CD14-positive monocyte (primary cell): ENCODE results near the gene ITGB2. TPM values are rescaled to one million over a fixed set of nuclear protein-coding genes. Genes with fewer than 3 reads are reported as not detected.
A peak's percentile ranks its signal among the peaks of the same experiment; 100 is the strongest.

Experiments
- DNase-seq, 3 donors: peaks; one replicate each; pipeline ENCODE4 v3.0.0-alpha.2; 2011 to 2022
- H2AFZ ChIP-seq: 2 replicates; pipeline ENCODE4 v1.6.0; 2012; ENCODE audit warnings: mild to moderate bottlenecking, low read depth, low read length, inconsistent platforms; ENCODE audit not compliant: insufficient read depth, poor library complexity, severe bottlenecking
- H3K27ac ChIP-seq, 2 donors: 1 replicate in 1 of 2; 2 replicates in 1 of 2; pipeline ENCODE4 v1.5.1; 2012 to 2013; ENCODE audit warnings: low read length in 2 of 2, control low read depth in 1 of 2, inconsistent platforms in 1 of 2, low read depth in 1 of 2, mild to moderate bottlenecking in 1 of 2
- H3K27me3 ChIP-seq, 2 donors: one replicate each; pipeline versions ENCODE4 v1.6.0 to v1.6.1; 2011 to 2013; ENCODE audit warnings: low read length in 2 of 2; ENCODE audit not compliant: control insufficient read depth in 2 of 2, insufficient read depth in 2 of 2
- H3K36me3 ChIP-seq, 2 donors: replicated peaks in 1 of 2; 1 replicate in 1 of 2; 2 replicates in 1 of 2; pipeline versions ENCODE4 v1.5.1 to v1.6.1; 2012 to 2013; ENCODE audit warnings: low read length in 2 of 2, control low read depth in 1 of 2, inconsistent platforms in 1 of 2, mild to moderate bottlenecking in 1 of 2; ENCODE audit not compliant: insufficient read depth in 2 of 2, control insufficient read depth in 1 of 2
- H3K4me1 ChIP-seq, 2 donors: 1 replicate in 1 of 2; 2 replicates in 1 of 2; pipeline versions ENCODE4 v1.5.1 to v1.6.1; 2012 to 2013; ENCODE audit warnings: low read length in 2 of 2, control low read depth in 1 of 2, inconsistent platforms in 1 of 2, mild to moderate bottlenecking in 1 of 2, moderate library complexity in 1 of 2; ENCODE audit not compliant: insufficient read depth in 2 of 2, control insufficient read depth in 1 of 2
- H3K4me2 ChIP-seq: replicated peaks from 2 replicates; pipeline ENCODE3; 2012; ENCODE audit warnings: low read length, moderate library complexity, mild to moderate bottlenecking; ENCODE audit not compliant: poor library complexity, severe bottlenecking; ENCODE audit errors: extremely low read depth
- H3K4me3 ChIP-seq, 3 experiments: fragments of 200-600 bp in 1 of 3; sonication (generic) in 1 of 3; replicated peaks in 1 of 3; 1 replicate in 2 of 3; 2 replicates in 1 of 3; pipeline ENCODE4 v1.5.1; 2011 to 2013; ENCODE audit warnings: low read length in 3 of 3, mild to moderate bottlenecking in 3 of 3, control low read depth in 2 of 3, low read depth in 2 of 3, inconsistent platforms in 1 of 3, moderate library complexity in 1 of 3
- H3K79me2 ChIP-seq: 2 replicates; pipeline ENCODE4 v1.6.0; 2012; ENCODE audit warnings: mild to moderate bottlenecking, control low read depth, inconsistent platforms, low read length, moderate library complexity; ENCODE audit not compliant: insufficient read depth
- H3K9ac ChIP-seq: 2 replicates; pipeline ENCODE4 v1.6.0; 2017; ENCODE audit warnings: low read length, mild to moderate bottlenecking; ENCODE audit not compliant: insufficient read depth, poor library complexity, severe bottlenecking
- H3K9me3 ChIP-seq, 2 donors: replicated peaks in 1 of 2; 1 replicate in 1 of 2; 2 replicates in 1 of 2; pipeline versions ENCODE4 v1.5.1 to v1.6.1; 2012 to 2013; ENCODE audit warnings: low read length in 2 of 2, control low read depth in 1 of 2; ENCODE audit not compliant: control insufficient read depth in 1 of 2, insufficient read depth in 1 of 2
- H4K20me1 ChIP-seq: 2 replicates; pipeline ENCODE4 v1.6.0; 2012; ENCODE audit warnings: mild to moderate bottlenecking, low read length, control low read depth, moderate library complexity; ENCODE audit not compliant: insufficient read depth
- H3K27ac Mint-ChIP-seq, 7 donors: one replicate each; pipeline ENCODE4 v1.8.0; 2020; ENCODE audit warnings: mild to moderate bottlenecking in 7 of 7, mixed read lengths in 7 of 7, moderate library complexity in 6 of 7, inconsistent platforms in 2 of 7
- H3K27me3 Mint-ChIP-seq, 3 donors: one replicate each; pipeline ENCODE4 v1.8.0; 2021 to 2022; ENCODE audit warnings: low read depth in 3 of 3, mild to moderate bottlenecking in 3 of 3, mixed read lengths in 3 of 3, moderate library complexity in 3 of 3, inconsistent platforms in 1 of 3
- H3K36me3 Mint-ChIP-seq, 2 donors: one replicate each; pipeline ENCODE4 v1.8.0; 2020; ENCODE audit warnings: mixed read lengths in 2 of 2, inconsistent platforms in 1 of 2, mild to moderate bottlenecking in 1 of 2
- H3K4me1 Mint-ChIP-seq: one replicate; pipeline ENCODE4 v1.8.0; 2020; ENCODE audit warnings: mild to moderate bottlenecking, mixed read lengths
- H3K4me3 Mint-ChIP-seq, 2 donors: one replicate each; pipeline ENCODE4 v1.8.0; 2020; ENCODE audit warnings: mild to moderate bottlenecking in 2 of 2, mixed read lengths in 2 of 2, moderate library complexity in 1 of 2
- H3K9me3 Mint-ChIP-seq, 7 donors: one replicate each; pipeline ENCODE4 v1.8.0; 2020 to 2022; ENCODE audit warnings: mixed read lengths in 7 of 7, mild to moderate bottlenecking in 6 of 7, moderate library complexity in 6 of 7, inconsistent platforms in 2 of 7
- CTCF ChIP-seq: fragments of 200-600 bp; IDR thresholded peaks from one replicate; pipeline ENCODE4 v1.8.0; 2022; ENCODE audit warnings: antibody characterized with exemption, mild to moderate bottlenecking
- WGBS: methylation state at CpG from one replicate; pipeline ENCODE4 v1.1.5; 2013; ENCODE audit warnings: missing lambda C conversion rate; ENCODE audit not compliant: insufficient coverage; 5-methylcytosine and 5-hydroxymethylcytosine counted together
- intact Hi-C, 2 donors: fragments of 100-400 bp; cut with micrococcal nuclease; formaldehyde crosslinking; loops; one replicate each; pipeline versions ENCODE4 v1.15.0 to v1.15.1; 2023
- polyA plus RNA-seq, 3 donors: library from polyadenylated mRNA; depleted of rRNA in 1 of 3; unstranded in 2 of 3; stranded (reverse) in 1 of 3; fragments of 300-500 nt in 2 of 3; fragments of >200 nt in 1 of 3; fragmentation: Illumina TruSeq in 2 of 3; gene quantifications; 1 replicate in 2 of 3; 2 replicates in 1 of 3; pipeline ENCODE4 v1.2.3, GENCODE V29; 2012 to 2021

ITGB2 gene
- polyA plus RNA-seq, 3 donors: 1,470 to 1,628 (median 1,602) TPM

DNA sequence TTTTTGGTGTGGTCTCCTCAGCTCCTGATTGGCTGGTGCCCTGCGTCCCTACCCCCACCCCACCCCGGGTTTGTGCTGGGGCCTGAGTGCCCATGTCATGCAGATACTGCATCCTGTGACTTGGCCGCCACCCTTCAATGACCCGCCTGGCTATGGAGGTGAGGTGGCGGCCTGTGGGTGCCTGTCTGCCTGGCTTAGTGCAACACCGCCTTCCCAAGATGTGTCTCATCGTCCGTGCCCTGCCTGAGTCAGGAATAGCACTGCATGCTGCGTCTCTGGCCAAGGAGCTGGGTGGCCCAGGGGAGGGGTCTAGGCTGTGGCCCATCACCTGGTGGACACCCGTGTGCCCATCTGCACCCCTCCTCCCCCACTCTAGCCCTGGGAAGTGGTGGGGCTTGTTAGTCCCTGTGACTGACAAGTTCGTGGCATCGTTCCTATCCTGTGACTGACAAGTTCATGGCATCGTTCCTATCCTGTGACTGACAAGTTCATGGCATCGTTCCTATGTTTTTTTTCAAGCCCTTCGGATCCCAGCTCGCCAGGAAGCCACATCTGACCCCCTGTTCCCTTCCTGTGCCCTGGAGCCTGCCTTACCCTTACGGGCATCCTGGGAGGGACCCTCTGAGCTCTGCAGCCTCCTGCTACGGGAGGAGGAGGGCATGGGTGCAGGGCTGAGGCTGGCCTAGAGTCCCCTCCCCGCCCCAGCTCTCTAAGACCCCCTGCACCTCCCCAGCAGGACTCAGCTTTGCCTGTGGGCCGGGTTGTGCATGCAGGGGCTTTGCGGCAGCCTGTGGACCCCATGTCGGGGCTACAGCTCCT is 26.6 kb upstream of the ITGB2 start:
- H3K9me3 ChIP-seq: no peaks in the 10 kb centered on the region
- H4K20me1 ChIP-seq: peaks cover 46% of the 10 kb centered on the region
- no peak overlapping the region for H3K9ac ChIP-seq
- H3K4me1 ChIP-seq: no peaks in the 10 kb centered on the region
- peaks cover 48% of the 10 kb centered on the region for H3K79me2 ChIP-seq
- TF ChIP-seq CTCF: no peak
- H3K27me3 Mint-ChIP-seq: peaks cover 0 to 2% (median 2%) of the 10 kb centered on the region in 3 donors
- no peaks in the 10 kb centered on the region for H3K27me3 ChIP-seq
- intact Hi-C loops: no loop called here
- no peak for DNase-seq
- no peak overlapping the region for H3K27ac ChIP-seq
- peaks cover 39 to 55% of the 10 kb centered on the region in 2 donors for H3K36me3 ChIP-seq
- H3K4me3 Mint-ChIP-seq: no peak overlapping the region
- H3K4me1 Mint-ChIP-seq: peaks cover under 1% of the 10 kb centered on the region
- no peak overlapping the region for H3K4me2 ChIP-seq
- H3K9me3 Mint-ChIP-seq: no peaks in the 10 kb centered on the region
- H3K36me3 Mint-ChIP-seq: peaks cover 51 to 69% of the 10 kb centered on the region in 2 donors
- H3K27ac Mint-ChIP-seq: peak overlapping the region in 2 of 7 donors; percentile 71 to 78
- 95% methylated on average over 17 of the region's 22 CpGs for WGBS
- no peak overlapping the region for H3K4me3 ChIP-seq
- H2AFZ ChIP-seq: no peak overlapping the region

GRCh38 chr21:44946254-44947041 is 25.7 kb upstream of the ITGB2 start:
- no peak overlapping the region for H3K4me2 ChIP-seq
- Mint-ChIP-seq H3K4me3 (no peak overlapping the region), H3K4me1 (peaks cover 8% of the 10 kb centered on the region), H3K27me3 (peaks cover 0 to 2% (median 2%) of the 10 kb centered on the region in 3 donors), H3K36me3 (peaks cover 54 to 64% of the 10 kb centered on the region in 2 donors), H3K27ac (peak overlapping the region in 2 of 7 donors; percentile 19 to 26), H3K9me3 (no peaks in the 10 kb centered on the region)
- WGBS: 66% methylated on average over 22 of the region's 25 CpGs
- peaks cover 54% of the 10 kb centered on the region for H3K79me2 ChIP-seq
- peaks cover 1 to 4% of the 10 kb centered on the region in 2 donors for H3K4me1 ChIP-seq
- no peaks in the 10 kb centered on the region for H3K9me3 ChIP-seq
- H4K20me1 ChIP-seq: peaks cover 54% of the 10 kb centered on the region
- H3K9ac ChIP-seq: no peak overlapping the region
- DNase-seq: no peak
- peaks cover 36 to 50% of the 10 kb centered on the region in 2 donors for H3K36me3 ChIP-seq
- H3K4me3 ChIP-seq: no peak overlapping the region
- intact Hi-C loops: no loop called here
- no peak for TF ChIP-seq CTCF
- H3K27me3 ChIP-seq: no peaks in the 10 kb centered on the region
- H2AFZ ChIP-seq: no peak overlapping the region
- no peak overlapping the region for H3K27ac ChIP-seq
